ENCODE results near the gene ACTR3C. TPM values are rescaled to one million over a fixed set of nuclear protein-coding genes. Genes with fewer than 3 reads are reported as not detected.

Gene ACTR3C
- total RNA-seq, 1 donor from 2014 or later = not detected

DNA sequence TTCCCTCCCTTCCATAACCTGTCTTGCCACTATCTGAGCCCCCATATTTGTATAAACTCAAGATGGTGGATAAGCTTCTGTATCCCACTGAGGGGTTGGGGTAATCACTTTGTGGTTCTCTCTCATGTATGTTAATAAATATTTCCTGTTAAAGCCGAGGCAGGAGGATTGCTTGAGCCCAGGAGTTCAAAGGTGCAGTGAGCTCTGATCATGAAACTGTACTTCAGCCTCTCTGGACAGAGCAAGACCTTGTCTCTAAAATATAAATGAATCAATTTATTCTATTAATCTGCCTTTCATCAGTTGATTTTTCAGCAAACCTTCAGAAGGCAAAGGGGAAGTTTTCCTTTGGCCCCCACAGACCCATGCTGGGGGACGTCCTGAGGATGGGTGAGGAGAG, 19.9 kb upstream of the ACTR3C start:
- Histone ChIP-seq H3F3A (ENCODE audit: low read depth) (peaks cover 10% of the 10 kb centered on the region), H3K36me3 (no peaks in the 10 kb centered on the region), H3K4me1 (peaks cover 19% of the 10 kb centered on the region), H3K79me2 (ENCODE audit: low read depth) (no peaks in the 10 kb centered on the region), H3K27me3 (peaks cover 57% of the 10 kb centered on the region), H3K9me3 (ENCODE audit: low read depth) (peaks cover 8% of the 10 kb centered on the region), H3K27ac (no peak overlapping the region), H3K9ac (no peak overlapping the region), H3K4me3 (no peak overlapping the region), H3K4me2 (no peak overlapping the region), H2AFZ (replicated peaks) (no peak overlapping the region), H4K20me1 (ENCODE audit: low read depth) (peaks cover 6% of the 10 kb centered on the region)
- TF ChIP-seq EZH2phosphoT487 (IDR thresholded peaks at IDR 0.05) (no peak), EZH2 (IDR thresholded peaks at IDR 0.05) (no peak)
- TF ChIP-seq, protein P1, sequence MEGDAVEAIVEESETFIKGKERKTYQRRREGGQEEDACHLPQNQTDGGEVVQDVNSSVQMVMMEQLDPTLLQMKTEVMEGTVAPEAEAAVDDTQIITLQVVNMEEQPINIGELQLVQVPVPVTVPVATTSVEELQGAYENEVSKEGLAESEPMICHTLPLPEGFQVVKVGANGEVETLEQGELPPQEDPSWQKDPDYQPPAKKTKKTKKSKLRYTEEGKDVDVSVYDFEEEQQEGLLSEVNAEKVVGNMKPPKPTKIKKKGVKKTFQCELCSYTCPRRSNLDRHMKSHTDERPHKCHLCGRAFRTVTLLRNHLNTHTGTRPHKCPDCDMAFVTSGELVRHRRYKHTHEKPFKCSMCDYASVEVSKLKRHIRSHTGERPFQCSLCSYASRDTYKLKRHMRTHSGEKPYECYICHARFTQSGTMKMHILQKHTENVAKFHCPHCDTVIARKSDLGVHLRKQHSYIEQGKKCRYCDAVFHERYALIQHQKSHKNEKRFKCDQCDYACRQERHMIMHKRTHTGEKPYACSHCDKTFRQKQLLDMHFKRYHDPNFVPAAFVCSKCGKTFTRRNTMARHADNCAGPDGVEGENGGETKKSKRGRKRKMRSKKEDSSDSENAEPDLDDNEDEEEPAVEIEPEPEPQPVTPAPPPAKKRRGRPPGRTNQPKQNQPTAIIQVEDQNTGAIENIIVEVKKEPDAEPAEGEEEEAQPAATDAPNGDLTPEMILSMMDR (IDR thresholded peaks at IDR 0.05) = no peak
- H3K9me3 Mint-ChIP-seq = peaks cover 9% of the 10 kb centered on the region
- no peaks in the 10 kb centered on the region for H3K36me3 Mint-ChIP-seq
- H3K27me3 Mint-ChIP-seq (ENCODE audit: insufficient read depth, low read depth) = peaks cover 37% of the 10 kb centered on the region
- no peak for DNase-seq (ENCODE audit: low spot score)
- peak overlapping the region; percentile 38 for H3K4me3 Mint-ChIP-seq
- peaks cover 20% of the 10 kb centered on the region for H3K4me1 Mint-ChIP-seq
- H3K27ac Mint-ChIP-seq = no peak overlapping the region

DNA sequence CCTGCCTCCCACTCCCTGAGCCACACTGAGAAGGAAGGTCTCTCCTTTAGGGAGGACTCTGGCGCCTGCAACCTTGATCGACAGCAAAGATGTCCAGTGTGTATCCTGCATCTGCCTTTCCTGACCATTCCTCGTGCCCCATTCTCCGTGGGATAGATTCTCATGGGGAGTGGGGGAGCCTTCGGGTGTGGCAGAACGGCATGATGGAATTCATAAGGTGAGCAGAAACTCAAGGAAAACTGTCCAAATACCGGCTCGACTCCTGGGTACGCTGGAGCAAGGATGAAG, 18.7 kb upstream of the ACTR3C start:
- peaks cover 10% of the 10 kb centered on the region for H3F3A ChIP-seq (ENCODE audit: low read depth)
- peaks cover 27% of the 10 kb centered on the region for H3K4me1 Mint-ChIP-seq
- H3K9ac ChIP-seq = no peak overlapping the region
- TF ChIP-seq EZH2phosphoT487 (IDR thresholded peaks at IDR 0.05) (no peak), EZH2 (IDR thresholded peaks at IDR 0.05) (no peak)
- TF ChIP-seq, protein P1 (IDR thresholded peaks at IDR 0.05) = no peak
- H3K4me3 ChIP-seq = peak overlapping the region; percentile 50
- H3K79me2 ChIP-seq (ENCODE audit: low read depth) = no peaks in the 10 kb centered on the region
- peaks cover 57% of the 10 kb centered on the region for H3K27me3 ChIP-seq
- peak overlapping the region; percentile 33 for H3K27ac Mint-ChIP-seq
- H3K27ac ChIP-seq = no peak overlapping the region
- no peaks in the 10 kb centered on the region for H3K36me3 Mint-ChIP-seq
- H3K9me3 ChIP-seq (ENCODE audit: low read depth) = peaks cover 8% of the 10 kb centered on the region
- H3K36me3 ChIP-seq = no peaks in the 10 kb centered on the region
- peak overlapping the region; percentile 85 for H3K4me3 Mint-ChIP-seq
- peaks cover 26% of the 10 kb centered on the region for H3K4me1 ChIP-seq
- DNase-seq (ENCODE audit: low spot score) = no peak
- peak overlapping the region; percentile 95 for H3K4me2 ChIP-seq
- peaks cover 7% of the 10 kb centered on the region for H3K9me3 Mint-ChIP-seq
- H4K20me1 ChIP-seq (ENCODE audit: low read depth) = peaks cover 10% of the 10 kb centered on the region
- H2AFZ ChIP-seq (replicated peaks) = no peak overlapping the region
- peaks cover 37% of the 10 kb centered on the region for H3K27me3 Mint-ChIP-seq (ENCODE audit: insufficient read depth, low read depth)

DNA sequence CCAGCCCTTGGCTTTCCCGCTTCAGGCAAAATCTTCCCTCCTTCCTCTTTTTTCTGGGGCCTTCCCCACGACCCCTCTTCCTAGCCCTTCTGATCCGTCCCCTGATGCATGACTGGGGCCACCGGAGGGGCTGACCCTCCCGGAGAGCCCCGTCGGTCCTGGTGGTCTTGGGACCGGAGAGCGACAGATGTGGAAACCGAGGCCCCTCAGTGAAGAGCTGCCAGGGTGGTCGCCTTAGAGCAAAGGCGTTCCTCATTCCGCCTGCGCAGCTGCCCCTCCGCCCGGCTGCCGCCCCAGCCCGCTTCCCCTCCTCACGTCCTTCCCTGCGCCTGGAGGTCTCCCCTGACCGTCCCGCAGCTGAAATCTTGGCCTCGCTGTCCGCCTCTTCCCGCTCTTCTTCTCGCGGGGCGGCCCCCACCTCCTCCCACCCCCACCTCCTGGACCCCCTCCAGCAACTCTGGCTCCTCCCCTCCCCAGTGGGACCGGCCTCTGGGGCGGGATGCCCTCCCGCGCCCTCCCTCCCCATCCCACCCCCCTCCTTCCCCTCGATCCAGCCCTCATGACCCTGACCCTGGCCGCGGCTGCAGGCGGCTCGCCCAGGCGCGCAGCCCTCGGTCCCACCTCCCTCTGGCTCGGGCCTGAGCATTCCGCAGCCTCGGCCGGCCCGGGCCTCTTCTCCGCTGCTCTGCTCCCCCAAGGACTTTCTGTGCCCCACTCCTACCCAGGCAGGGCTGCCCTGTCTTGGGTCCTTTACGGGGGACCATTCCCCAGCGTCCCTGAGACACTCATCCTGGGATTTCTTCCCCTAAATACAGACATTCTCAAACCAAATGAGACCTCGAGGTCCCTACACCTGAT, 18.1 kb upstream of the ACTR3C start, which contains the start of gene RARRES2:
TSS of gene RARRES2 (minus strand) at position 367 of the 858 bp plus-strand sequence. CDS start 1,020 bp downstream, outside the sequence.
- Histone ChIP-seq H4K20me1 (ENCODE audit: low read depth) (peaks cover 10% of the 10 kb centered on the region), H3F3A (ENCODE audit: low read depth) (peaks cover 10% of the 10 kb centered on the region), H3K4me2 (peak within 1 kb of the TSS; percentile 95), H3K4me1 (peaks cover 26% of the 10 kb centered on the region), H3K79me2 (ENCODE audit: low read depth) (no peaks in the 10 kb centered on the region), H3K9ac (no peak within 1 kb of the TSS), H3K9me3 (ENCODE audit: low read depth) (peaks cover 8% of the 10 kb centered on the region), H3K27me3 (peaks cover 57% of the 10 kb centered on the region), H2AFZ (replicated peaks) (no peak within 1 kb of the TSS), H3K4me3 (peak within 1 kb of the TSS; percentile 50), H3K27ac (no peak within 1 kb of the TSS), H3K36me3 (no peaks in the 10 kb centered on the region)
- Mint-ChIP-seq H3K9me3 (peaks cover 7% of the 10 kb centered on the region), H3K4me1 (peaks cover 27% of the 10 kb centered on the region), H3K27me3 (ENCODE audit: insufficient read depth, low read depth) (peaks cover 34% of the 10 kb centered on the region), H3K4me3 (peak within 1 kb of the TSS; percentile 87), H3K36me3 (no peaks in the 10 kb centered on the region), H3K27ac (peak within 1 kb of the TSS; percentile 33)
- DNase-seq (ENCODE audit: low spot score) = peak; percentile 52
- TF ChIP-seq EZH2phosphoT487 (IDR thresholded peaks at IDR 0.05) (peak; percentile 72), EZH2 (IDR thresholded peaks at IDR 0.05) (peak; percentile 83)
- TF ChIP-seq, protein P1 (IDR thresholded peaks at IDR 0.05) = no peak
